Measurements from ENCODE around the gene CORO6. TPM values are rescaled to one million over a fixed set of nuclear protein-coding genes. Genes with fewer than 3 reads are reported as not detected.
A peak's percentile ranks its signal among the peaks of the same experiment; 100 is the strongest.

Gene CORO6
- total and polyA plus RNA-seq, 2 of the 13 experiments (the other 11 are each of a cell fraction or from before 2014, with no cell fraction given) = 0.42 to 0.82 TPM

- TF ChIP-seq ZFP91 (CRISPR knock-in tag; IDR thresholded peaks at IDR 0.05; ENCODE audit: borderline replicate concordance) (peak; percentile 39; the same call in 1 of the 2 replicates), ZBTB7A (CRISPR knock-in tag; IDR thresholded peaks at IDR 0.05) (peak; percentile 73; the same call in 1 of the 2 replicates), ZNF687 (CRISPR knock-in tag; IDR thresholded peaks at IDR 0.05) (peak; percentile 62), PCBP1 (IDR thresholded peaks at IDR 0.05; ENCODE audit: borderline replicate concordance, low read depth, low read length) (0 out of 2 replicates have a peak, but pooled peaks have one; percentile 33), SRSF9 (IDR thresholded peaks at IDR 0.05; ENCODE audit: borderline replicate concordance, insufficient read depth, low read depth, low read length, poor library complexity, severe bottlenecking) (no peak), ZNF512B (CRISPR knock-in tag; IDR thresholded peaks at IDR 0.05; ENCODE audit: borderline replicate concordance) (no peak), ZNF224 (CRISPR knock-in tag; IDR thresholded peaks at IDR 0.05) (no peak), ISL2 (CRISPR knock-in tag; IDR thresholded peaks at IDR 0.05) (no peak), TAF15 (IDR thresholded peaks at IDR 0.05; ENCODE audit: low read depth, low read length, poor library complexity, severe bottlenecking) (no peak), IRF9 (CRISPR knock-in tag; IDR thresholded peaks at IDR 0.05; ENCODE audit: borderline replicate concordance) (no peak), NR2F6 (IDR thresholded peaks at IDR 0.05) (no peak), NR2F6 (CRISPR knock-in tag; IDR thresholded peaks at IDR 0.05) (peak; percentile 35; the same call in 1 of the 2 replicates), MTF1 (CRISPR knock-in tag; IDR thresholded peaks at IDR 0.05) (no peak), ZBTB7B (CRISPR knock-in tag; IDR thresholded peaks at IDR 0.05) (peak; percentile 57; the same call in 1 of the 2 replicates), ZNF83 (CRISPR knock-in tag; IDR thresholded peaks at IDR 0.05; ENCODE audit: borderline replicate concordance) (no peak), RAD21 (CRISPR knock-in tag; IDR thresholded peaks at IDR 0.05) (peak; percentile 51; the same call in 1 of the 2 replicates), KLF16 (CRISPR knock-in tag; IDR thresholded peaks at IDR 0.05) (peak in 1 of 2 experiments; percentile 43; a peak in 1 of 4 replicates), ZNF44 (CRISPR knock-in tag; IDR thresholded peaks at IDR 0.05) (peak; percentile 31; the same call in 1 of the 2 replicates)
These were observed 28.9 kb downstream of the CORO6 start (continued) for GRCh38 chr17:29593591-29594518.
